NCI-H2227 treated with DMSO at 0.1 percent for 48 hours (cell line): Measurements from ENCODE around the gene RPS6KL1.

Source experiments
- DNase-seq: peaks from one replicate; lab custom pipeline; 2025; lab: John Stamatoyannopoulos, UW

The RPS6KL1 gene

GRCh38 chr14:74951443-74952179 lies 28.6 kb upstream of the RPS6KL1 start:
- DNase-seq: no peak

DNA sequence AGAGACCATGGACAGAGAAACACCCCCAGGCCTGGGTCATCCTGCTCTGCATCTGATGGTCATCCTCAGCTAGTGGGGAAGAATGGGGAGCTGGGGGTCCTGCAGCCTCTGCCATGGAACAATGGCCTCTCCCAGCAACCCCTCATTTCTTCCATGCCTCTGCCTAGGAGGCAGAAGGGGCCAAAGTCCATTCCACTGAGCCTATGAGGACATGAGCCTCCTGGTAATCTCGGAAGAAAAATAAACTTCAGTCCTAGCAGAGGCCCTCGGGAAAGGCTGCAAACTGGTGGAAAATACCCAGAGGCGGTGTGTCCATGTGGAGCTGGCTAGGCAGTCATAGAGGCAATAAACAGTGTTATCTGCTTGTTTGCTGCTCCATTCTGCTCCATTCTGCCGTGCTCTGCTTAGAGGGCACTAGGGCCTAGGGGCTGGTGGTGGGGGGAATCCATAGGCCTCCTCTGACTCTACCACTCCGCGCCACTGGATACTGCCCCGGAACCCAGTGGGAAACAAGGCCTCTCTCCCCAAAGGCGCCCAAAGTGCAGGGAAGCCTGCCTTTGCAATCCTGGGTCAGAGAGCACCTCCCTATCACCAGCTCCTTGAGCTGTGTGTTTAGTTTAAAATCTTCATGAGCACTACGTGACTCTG lies 27.9 kb upstream of the RPS6KL1 start:
- DNase-seq: no peak

DNA sequence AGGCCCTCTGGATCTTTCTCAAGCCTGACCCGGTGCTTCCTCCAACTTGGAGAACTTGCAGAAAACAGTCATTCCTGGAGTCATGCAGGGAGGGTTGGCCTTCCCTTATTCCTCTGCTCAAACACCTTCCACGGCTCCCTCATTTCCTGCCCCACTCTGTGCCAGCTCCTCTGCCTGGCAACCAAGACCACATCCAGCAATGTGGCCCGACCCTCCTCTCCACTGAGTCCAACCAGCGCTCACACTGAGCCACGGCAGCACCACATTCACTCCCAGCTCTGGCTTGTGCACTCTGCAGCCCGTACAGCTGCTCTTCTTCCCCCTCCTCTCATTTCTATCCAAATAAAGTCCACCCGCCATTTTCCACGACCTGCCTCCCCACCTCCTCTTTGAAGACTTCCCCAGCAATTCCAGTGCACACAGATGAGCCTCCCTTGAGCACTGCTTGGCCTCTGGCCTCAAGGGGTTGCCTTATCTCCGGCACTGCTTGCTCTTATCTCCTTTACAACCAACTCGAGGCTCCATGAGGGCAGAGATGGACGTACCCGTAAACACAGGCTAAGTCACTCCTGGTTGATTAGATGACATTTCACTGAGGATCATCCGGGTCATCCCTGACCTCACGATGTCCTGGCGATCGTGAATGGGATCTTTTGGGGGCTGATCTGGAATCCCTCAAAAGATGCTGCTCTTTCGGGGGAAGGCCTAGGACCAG lies 27.0 kb upstream of the RPS6KL1 start:
- no peak for DNase-seq

GRCh38 chr14:74949191-74949601 lies 26.1 kb upstream of the RPS6KL1 start:
- no peak for DNase-seq

- DNase-seq: no peak
Observed at GRCh38 chr14:74948228-74949175, 25.4 kb upstream of the RPS6KL1 start.

DNA sequence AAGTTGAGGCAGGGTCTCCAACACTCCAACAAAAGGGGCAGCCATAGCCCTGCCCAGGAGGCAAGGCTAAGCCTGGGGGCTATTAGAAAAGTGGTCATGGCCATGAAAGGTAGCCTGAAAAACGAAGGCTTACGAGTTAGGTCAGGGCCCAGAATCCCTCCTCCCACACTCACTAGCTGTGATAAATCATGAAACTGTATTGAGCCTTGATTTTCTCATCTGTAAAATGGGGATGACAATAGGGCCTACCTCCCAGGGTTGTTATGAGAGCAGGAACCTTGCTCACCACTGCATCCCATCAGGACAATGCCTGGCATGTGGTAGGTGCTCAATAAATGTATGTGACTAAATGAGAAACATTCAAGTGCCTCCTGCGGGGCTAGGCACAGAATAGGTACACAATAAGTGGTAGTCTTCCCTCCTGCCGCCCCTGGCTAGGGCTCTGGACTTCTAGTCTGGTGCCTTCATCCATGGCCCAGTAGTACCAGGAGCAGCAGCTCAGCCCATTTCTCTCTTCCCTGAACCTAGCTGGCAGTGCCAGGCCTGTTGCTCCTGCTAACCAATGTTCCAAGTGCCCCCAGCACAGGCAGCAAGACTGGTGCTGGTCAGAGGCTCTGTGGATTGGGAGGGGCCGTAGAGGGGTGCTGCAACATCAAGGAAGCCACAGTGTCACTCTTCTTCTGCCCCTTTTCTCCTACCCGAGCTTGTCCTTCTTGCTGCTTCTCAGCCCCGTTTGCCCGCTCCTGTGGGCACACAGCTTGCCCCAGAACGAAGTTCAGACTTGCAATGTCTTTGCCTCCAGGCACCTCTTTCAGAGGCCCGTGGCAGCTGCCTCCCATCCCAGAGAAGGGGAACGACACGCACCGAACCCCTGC lies 24.5 kb upstream of the RPS6KL1 start:
- DNase-seq: no peak

DNA sequence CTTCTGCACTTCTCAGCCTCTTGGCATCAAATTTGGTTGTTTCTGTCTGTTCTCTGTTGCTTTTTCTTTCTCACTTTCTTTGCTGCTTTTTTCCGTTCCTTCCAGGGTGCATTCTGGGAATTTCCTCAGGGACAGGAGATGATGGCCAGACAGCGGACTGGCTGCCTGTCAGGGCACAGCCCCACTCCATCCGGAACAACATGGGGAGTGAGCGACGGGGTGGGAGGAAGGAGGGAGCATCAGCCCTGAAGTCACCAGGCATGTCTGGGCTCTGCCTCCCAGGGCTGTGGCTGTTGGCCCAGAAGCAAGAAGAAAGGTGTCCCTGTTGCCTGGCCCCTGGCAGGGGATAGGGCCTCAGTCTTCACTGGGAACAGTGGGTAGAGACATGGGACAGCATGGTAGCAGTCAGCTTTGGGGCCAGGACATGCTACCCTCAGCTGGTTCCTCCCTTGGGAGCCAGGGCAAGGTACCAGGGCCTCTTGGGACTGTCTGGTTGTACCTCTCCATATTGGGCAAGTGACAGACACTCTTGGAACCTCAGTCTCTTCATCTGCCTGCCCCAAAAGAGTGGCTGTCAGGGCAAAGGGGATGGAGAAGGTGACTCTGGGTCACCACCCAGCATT lies 23.7 kb upstream of the RPS6KL1 start:
- no peak for DNase-seq

GRCh38 chr14:74945852-74946658 lies 23.0 kb upstream of the RPS6KL1 start:
- DNase-seq: peak; percentile 45

- DNase-seq: no peak
Observed at GRCh38 chr14:74945261-74945851, 22.3 kb upstream of the RPS6KL1 start.

- DNase-seq: no peak
Observed at GRCh38 chr14:74942608-74943007, 19.5 kb upstream of the RPS6KL1 start.

- DNase-seq: no peak
Observed at GRCh38 chr14:74942181-74942580, 19.1 kb upstream of the RPS6KL1 start.

GRCh38 chr14:74941676-74942097 lies 18.6 kb upstream of the RPS6KL1 start:
- no peak for DNase-seq

- DNase-seq: no peak
Observed at GRCh38 chr14:74940956-74941565, 18.0 kb upstream of the RPS6KL1 start.

DNA sequence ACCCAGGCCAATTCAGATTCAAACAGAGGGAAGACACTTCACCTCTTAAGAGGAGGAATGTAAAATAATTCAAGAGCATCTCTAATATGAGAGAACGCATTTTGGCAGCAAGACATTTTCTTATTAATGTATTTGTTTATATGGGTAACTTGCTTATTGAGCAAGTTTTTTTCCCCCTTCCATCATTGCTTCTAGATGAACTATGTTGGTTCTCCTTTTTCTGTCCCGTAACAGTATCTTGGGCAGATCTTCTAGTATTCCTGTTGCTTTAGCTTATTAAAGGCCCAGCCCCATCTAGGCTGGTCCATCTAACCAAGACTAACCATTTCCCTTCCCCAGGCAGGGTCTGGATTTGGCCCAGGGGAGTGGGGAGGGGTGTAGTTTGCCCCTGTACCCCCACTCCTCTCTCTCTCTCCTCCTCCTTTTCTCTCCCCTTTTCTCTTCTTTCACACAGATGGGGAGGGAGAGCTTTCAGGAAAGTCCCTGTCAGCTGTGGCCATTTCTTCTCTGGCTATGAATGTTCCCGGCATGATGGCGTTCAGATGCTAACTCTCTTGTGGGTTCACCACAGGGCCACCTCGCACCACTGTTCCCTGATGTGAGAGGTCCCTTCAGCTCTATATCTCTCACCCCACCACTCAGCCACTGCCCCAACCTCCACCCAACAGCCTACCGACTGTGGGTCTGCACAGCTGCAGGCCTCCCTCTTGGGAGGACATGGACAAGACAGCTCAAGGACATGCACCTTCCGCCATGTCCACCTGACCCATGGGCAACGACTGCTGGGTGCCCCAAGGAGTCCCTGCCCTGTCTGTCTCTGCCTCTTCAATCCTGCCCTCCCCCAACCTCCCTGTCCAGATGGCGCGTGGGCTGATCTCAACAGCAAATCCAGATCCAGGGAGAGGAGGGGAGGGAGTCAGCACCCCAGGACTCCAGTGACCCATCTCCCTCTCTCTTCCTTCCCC lies 15.8 kb upstream of the RPS6KL1 start:
- no peak for DNase-seq

DNA sequence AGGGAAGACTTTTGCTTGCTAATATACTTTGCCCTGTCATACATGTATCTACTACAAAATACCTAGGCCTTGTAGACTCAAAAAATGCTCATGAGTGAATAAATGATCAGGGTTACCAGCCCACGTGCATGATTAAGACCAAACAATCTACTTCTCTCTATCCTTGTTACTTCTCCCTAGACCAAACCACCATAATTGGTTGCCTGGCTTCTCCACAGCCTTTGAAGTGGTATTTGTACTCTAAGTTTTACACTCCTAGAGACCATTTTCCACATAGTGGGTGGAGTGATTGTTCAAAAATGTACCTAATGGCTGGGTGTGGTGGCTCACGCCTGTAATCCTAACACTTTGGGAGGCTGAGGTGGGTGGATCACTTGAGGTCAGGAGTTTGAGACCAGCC lies 14.1 kb upstream of the RPS6KL1 start:
- DNase-seq: no peak

DNA sequence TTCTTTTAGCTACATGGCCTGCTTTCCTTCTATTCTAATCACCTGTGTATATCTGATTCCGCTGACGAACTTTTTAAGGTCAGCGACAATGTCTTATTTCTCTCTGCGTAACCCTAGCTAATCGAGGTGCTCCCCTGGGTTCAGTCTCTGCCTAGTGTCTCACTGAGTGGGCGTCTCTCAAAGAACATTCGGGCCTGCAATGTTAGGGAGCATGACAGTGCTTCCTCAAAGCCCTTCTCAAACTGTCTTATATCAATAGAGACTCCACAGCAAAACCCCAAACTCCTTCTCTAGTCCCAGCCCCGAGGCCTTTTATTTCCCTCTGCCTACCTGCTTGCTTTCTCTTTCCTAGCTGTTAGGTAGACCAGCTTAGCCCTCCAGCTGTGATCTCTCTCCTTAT lies 13.7 kb upstream of the RPS6KL1 start:
- no peak for DNase-seq

DNA sequence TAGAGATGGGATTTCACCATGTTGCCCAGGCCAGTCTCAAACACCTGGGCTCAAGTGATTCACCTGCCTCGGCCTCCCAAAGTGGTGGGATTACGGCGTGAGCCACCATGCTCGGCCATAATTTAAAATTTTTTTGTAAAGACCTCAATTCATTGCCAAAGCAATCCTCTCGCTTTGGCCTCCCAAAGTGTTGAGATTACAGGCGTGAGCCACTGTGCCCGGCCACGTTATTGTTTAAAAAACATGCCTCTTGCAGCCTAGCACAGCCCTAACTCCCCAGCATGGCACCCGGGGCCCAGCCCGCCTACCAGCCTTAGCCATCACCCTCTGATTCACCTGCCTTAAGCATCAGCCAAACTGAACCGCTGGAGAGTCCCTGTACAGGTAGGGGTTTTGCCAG lies 13.1 kb upstream of the RPS6KL1 start:
- no peak for DNase-seq

DNA sequence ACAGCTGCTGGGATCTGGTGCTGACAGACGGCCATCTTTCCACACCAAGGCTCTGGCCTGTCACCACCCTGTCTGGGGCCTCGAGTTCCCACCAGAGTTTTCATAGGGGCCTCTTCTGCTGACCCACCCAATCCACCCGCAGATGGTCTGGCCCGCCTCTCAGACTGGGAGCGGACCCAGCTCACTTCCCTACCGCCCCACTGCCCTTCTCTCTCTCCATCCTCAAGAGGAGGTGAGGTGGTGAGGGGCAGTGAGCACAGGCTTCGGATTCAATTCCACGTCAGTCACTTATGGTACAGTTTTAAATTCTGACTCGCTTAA lies 12.3 kb upstream of the RPS6KL1 start:
- no peak for DNase-seq
